Measurements from ENCODE around the gene NPIPB6.

DNA sequence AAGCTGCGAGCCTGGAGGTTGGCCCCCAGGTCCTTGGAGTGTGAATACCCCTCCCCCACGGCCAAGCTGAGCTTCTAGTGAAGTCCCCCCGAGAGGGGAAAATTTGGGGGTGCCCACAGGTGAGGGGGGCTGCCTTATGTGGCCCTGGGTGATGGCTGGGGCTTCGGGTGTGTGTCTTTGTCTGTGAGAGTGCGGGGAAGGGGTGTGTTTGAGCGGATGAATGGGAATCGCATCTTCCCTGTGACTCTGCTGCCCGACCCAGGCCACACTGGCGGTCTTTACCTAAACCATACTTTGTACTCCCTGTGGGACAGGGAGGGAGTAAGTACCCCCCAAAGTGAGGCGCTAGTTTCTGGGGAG, 69.7 kb downstream of the NPIPB6 start:
- no peak for TF ChIP-seq EZH2 (IDR thresholded peaks at IDR 0.05; ENCODE audit: borderline replicate concordance, low read depth, low read length, poor library complexity, severe bottlenecking)
- TF ChIP-seq, protein P1, sequence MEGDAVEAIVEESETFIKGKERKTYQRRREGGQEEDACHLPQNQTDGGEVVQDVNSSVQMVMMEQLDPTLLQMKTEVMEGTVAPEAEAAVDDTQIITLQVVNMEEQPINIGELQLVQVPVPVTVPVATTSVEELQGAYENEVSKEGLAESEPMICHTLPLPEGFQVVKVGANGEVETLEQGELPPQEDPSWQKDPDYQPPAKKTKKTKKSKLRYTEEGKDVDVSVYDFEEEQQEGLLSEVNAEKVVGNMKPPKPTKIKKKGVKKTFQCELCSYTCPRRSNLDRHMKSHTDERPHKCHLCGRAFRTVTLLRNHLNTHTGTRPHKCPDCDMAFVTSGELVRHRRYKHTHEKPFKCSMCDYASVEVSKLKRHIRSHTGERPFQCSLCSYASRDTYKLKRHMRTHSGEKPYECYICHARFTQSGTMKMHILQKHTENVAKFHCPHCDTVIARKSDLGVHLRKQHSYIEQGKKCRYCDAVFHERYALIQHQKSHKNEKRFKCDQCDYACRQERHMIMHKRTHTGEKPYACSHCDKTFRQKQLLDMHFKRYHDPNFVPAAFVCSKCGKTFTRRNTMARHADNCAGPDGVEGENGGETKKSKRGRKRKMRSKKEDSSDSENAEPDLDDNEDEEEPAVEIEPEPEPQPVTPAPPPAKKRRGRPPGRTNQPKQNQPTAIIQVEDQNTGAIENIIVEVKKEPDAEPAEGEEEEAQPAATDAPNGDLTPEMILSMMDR (conservative IDR thresholded peaks at IDR 0.05; ENCODE audit: low read depth, low read length): no peak
